ENCODE measurements around the gene TRAPPC13.

DNA sequence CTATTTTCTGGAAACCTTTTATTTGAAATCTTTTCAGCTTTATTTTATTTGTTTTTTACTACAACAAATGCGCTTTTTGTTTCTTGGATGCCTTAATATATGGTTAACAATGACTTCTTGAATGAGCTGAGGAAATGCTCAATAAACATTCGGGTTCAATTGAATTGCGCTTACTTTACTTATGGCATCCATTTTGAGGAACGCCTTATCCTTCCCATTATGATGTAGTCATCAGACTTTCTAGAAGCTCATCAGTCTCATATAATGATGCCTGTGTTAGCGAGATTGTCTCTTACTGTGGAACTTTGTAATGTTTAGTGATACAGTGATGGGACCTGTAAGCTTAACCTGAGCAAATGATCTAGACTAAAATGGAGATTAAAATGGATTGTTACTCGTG is 916 bp downstream of the TRAPPC13 start:
- TF ChIP-seq, protein P1, sequence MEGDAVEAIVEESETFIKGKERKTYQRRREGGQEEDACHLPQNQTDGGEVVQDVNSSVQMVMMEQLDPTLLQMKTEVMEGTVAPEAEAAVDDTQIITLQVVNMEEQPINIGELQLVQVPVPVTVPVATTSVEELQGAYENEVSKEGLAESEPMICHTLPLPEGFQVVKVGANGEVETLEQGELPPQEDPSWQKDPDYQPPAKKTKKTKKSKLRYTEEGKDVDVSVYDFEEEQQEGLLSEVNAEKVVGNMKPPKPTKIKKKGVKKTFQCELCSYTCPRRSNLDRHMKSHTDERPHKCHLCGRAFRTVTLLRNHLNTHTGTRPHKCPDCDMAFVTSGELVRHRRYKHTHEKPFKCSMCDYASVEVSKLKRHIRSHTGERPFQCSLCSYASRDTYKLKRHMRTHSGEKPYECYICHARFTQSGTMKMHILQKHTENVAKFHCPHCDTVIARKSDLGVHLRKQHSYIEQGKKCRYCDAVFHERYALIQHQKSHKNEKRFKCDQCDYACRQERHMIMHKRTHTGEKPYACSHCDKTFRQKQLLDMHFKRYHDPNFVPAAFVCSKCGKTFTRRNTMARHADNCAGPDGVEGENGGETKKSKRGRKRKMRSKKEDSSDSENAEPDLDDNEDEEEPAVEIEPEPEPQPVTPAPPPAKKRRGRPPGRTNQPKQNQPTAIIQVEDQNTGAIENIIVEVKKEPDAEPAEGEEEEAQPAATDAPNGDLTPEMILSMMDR (conservative IDR thresholded peaks at IDR 0.05 in 1 of 2, IDR thresholded peaks at IDR 0.05 in 1 of 2; ENCODE audit: low read depth in 1 of 2, low read length in 2 of 2), result no peak
- no peak for TF ChIP-seq EZH2 (IDR thresholded peaks at IDR 0.05; ENCODE audit: low read length, missing control alignments)
